ENCODE results near the gene TMEM87B.

The TMEM87B gene

DNA sequence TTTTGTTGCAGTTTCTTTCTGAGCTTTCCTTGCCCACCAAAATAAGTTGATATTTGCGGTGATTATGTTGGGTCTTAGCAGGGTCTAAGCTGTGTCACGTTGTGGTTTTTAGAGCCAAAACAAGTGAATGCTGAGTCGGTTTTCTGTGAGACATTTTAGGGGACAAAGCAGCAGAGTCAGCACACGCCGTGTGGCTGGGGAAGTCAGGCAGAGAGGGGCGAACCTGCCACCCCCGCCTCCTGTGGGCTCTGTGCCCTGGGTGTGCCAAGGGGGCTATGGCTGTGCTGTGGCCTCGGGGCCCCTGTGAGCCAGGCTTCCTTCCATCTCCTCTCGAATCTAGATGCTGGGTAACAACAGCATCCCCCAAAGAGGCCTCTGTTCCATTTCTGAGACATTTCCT is 30.8 kb upstream of the TMEM87B start:
- DNase-seq (ENCODE audit: low read depth in 2 of 2) = no peak
- TF ChIP-seq, protein P1, sequence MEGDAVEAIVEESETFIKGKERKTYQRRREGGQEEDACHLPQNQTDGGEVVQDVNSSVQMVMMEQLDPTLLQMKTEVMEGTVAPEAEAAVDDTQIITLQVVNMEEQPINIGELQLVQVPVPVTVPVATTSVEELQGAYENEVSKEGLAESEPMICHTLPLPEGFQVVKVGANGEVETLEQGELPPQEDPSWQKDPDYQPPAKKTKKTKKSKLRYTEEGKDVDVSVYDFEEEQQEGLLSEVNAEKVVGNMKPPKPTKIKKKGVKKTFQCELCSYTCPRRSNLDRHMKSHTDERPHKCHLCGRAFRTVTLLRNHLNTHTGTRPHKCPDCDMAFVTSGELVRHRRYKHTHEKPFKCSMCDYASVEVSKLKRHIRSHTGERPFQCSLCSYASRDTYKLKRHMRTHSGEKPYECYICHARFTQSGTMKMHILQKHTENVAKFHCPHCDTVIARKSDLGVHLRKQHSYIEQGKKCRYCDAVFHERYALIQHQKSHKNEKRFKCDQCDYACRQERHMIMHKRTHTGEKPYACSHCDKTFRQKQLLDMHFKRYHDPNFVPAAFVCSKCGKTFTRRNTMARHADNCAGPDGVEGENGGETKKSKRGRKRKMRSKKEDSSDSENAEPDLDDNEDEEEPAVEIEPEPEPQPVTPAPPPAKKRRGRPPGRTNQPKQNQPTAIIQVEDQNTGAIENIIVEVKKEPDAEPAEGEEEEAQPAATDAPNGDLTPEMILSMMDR (IDR thresholded peaks at IDR 0.05; ENCODE audit: low read depth, low read length) = no peak
- H3K4me3 ChIP-seq (replicated peaks in 1 of 2; ENCODE audit: low read depth in 2 of 2, low read length in 2 of 2) = no peak overlapping the region

DNA sequence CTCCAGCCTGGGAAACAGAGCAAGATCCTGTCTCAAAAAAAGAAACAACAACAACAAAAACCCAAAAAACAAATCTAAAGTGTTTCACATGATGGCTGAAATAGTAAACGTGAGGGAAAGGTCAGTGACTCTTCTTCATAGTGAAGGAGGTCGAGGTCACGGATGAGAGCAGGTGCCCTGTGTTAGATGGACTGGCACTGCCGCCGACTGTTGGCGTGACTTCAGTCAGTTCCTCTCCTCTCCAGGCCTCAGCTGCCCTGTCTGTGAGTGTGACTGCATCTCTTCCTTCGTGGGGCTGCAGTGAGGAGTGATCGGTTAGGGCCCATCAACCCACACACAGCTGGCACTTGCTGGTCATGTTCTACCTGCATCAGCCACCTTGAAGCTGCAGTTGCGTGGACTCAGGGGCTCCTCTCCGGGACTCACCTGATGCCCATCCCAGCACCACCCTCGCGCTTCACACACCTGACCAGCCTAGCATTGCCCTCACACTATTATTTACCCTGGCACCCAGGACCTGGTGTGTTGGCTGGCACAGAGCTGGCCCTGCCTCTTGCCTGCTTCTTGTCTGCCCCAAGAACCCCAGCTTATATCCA is 30.1 kb upstream of the TMEM87B start:
- TF ChIP-seq, protein P1 (IDR thresholded peaks at IDR 0.05; ENCODE audit: low read depth, low read length) = no peak
- no peak overlapping the region for H3K4me3 ChIP-seq (replicated peaks in 1 of 2; ENCODE audit: low read depth in 2 of 2, low read length in 2 of 2)
- DNase-seq (ENCODE audit: low read depth in 2 of 2) = no peak

DNA sequence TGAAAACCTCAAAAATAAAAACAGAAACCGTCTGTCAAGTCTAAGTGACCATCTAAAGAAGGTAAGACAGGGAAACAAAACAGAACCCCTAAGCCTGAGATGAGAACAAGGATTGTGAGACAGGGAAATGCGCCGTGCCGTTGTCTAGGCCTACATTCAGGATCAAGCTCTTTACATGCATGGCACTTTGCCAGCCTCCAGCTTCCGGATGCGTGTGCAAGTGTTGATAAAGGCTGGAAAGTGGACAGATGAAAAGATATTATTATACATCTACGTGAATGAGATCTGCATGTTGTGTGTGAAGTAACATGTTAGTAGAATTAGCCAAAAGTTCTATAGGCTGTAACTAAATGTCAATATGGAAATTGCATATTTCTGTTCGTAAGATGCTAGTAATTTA is 28.6 kb upstream of the TMEM87B start:
- DNase-seq (ENCODE audit: low read depth in 2 of 2) = no peak
- TF ChIP-seq, protein P1 (IDR thresholded peaks at IDR 0.05; ENCODE audit: low read depth, low read length) = no peak
- H3K4me3 ChIP-seq (replicated peaks in 1 of 2; ENCODE audit: low read depth in 2 of 2, low read length in 2 of 2) = no peak overlapping the region

DNA sequence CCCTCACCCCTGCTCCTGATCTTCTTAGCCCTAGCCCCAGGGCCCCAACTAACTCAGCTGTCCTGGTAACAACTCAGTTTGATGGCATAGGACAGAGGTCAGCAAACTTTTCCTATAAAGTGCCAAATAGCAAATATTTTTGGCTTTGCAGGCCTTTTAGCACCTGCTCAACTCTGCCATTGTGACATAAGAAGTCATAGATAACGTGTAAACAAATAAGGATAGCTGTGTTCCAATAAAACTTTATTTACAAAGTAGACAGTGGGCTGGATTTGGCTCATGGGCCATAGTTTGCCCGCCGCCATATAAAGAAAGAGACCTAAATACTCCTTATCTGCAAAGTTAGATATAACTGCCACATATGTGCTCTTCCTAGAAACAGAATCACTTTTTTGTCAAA is 27.3 kb upstream of the TMEM87B start:
- no peak for DNase-seq (ENCODE audit: low read depth in 2 of 2)
- no peak overlapping the region for H3K4me3 ChIP-seq (replicated peaks in 1 of 2; ENCODE audit: low read depth in 2 of 2, low read length in 2 of 2)
- TF ChIP-seq, protein P1 (IDR thresholded peaks at IDR 0.05; ENCODE audit: low read depth, low read length) = no peak

DNA sequence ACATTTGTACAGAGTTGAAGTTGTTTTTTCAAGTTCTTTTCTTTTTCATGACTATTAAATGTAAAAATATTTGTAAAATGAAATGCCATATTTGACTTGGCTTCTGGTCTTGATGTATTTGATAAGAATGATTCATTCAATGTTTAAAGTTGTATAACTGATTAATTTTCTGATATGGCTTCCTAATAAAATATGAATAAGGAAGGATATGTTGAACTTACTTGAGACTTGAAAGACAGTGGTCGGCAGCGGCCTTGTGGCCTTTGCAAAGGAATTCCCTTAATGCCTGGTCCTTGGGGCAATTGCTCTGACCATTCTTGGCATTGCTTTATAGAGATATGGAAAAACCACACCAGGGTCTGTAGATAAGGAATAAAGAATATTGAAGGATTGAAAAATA is 25.9 kb upstream of the TMEM87B start:
- TF ChIP-seq, protein P1 (IDR thresholded peaks at IDR 0.05; ENCODE audit: low read depth, low read length) = no peak
- no peak for DNase-seq (ENCODE audit: low read depth in 2 of 2)
- H3K4me3 ChIP-seq (replicated peaks in 1 of 2; ENCODE audit: low read depth in 2 of 2, low read length in 2 of 2) = no peak overlapping the region

DNA sequence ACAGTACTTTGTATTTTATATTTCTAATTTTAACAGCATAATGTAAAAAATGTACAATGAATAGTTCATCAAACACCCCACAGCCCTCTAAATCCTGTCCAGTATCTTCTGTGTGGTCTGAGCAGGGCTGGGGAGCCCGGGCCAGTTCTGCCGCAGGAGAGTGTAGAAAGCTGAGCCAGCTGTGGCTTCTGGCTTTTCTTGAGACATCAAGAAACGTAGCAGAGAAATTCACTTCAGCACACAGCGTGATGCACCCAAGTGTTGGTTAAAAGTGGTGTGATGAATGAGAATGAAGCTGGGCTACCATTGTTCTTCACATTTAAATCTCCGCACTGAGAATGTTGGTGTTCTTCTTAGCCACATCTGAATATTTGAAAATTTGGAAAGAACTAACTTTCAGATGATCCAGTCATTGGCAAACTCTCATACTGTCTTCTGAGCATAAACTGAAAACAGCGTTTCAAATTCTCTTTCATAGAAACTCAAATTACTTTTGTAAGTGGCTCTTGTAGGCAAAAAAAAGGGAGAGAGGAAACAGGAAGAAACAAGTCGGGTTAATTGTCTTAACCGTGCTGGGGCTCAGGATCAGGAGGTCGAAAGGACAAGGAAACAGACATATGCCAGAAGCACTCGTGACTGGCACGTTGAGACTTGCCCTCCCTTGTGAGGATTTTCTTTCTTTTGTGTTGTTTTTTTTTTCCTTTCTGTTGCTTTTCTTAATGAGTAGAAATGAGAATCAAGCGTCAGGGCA is 23.4 kb upstream of the TMEM87B start:
- no peak overlapping the region for H3K4me3 ChIP-seq (replicated peaks in 1 of 2; ENCODE audit: low read depth in 2 of 2, low read length in 2 of 2)
- TF ChIP-seq, protein P1 (IDR thresholded peaks at IDR 0.05; ENCODE audit: low read depth, low read length) = no peak
- DNase-seq (ENCODE audit: low read depth in 2 of 2) = peak in 1 of 2 donors; percentile 41

Measured in cardiac fibroblast (primary cell).